PC-3 (cell line): ENCODE results near the gene NUFIP1. TPM values are rescaled to one million over a fixed set of nuclear protein-coding genes. Genes with fewer than 3 reads are reported as not detected.

Experiments used
- ATAC-seq: fragments of 200-7000 bp; cut with Tn5 transposase; 2 replicates; pipeline ENCODE4 v1.9.1; 2020; ENCODE audit warnings: mild to moderate bottlenecking, moderate library complexity
- BruUV-seq: library from RNA; stranded (reverse); fragments of 400-500 nt; replicated peaks from 2 replicates; lab custom pipeline; 2021; lab: Mats Ljungman, UMichigan
- CTCF ChIA-PET: fragments of 300-600 bp; sonication (Branson Sonifier 250); formaldehyde crosslinking; loops from one replicate; lab custom pipeline; 2022; ENCODE audit warnings: antibody characterized with exemption; lab: Charles Lee
- POLR2A ChIA-PET: fragments of 300-600 bp; sonication (Branson Sonifier 250); formaldehyde crosslinking; loops from one replicate; lab custom pipeline; 2022; ENCODE audit warnings: antibody characterized with exemption; ENCODE audit not compliant: unreplicated experiment; lab: Charles Lee
- DNase-seq: peaks from one replicate; pipeline ENCODE4 v3.0.0-alpha.2; 2015
- H2AFZ ChIP-seq: fragments of 300-600 bp; sonication (generic); 2 replicates; pipeline ENCODE4 v1.6.0; 2016; ENCODE audit warnings: antibody characterized with exemption, low read length
- H3F3A ChIP-seq: fragments of 300-600 bp; sonication (generic); one replicate; pipeline ENCODE4 v1.6.0; 2017; ENCODE audit warnings: antibody characterized with exemption, low read length, control low read depth, mild to moderate bottlenecking; ENCODE audit not compliant: unreplicated experiment
- H3K27ac ChIP-seq: fragments of 300-600 bp; sonication (generic); 2 replicates; pipeline ENCODE4 v1.5.1; 2016; ENCODE audit warnings: mild to moderate bottlenecking, low read length
- H3K27me3 ChIP-seq: fragments of 300-600 bp; sonication (generic); 2 replicates; pipeline ENCODE4 v1.6.1; 2016; ENCODE audit warnings: low read length, mixed read lengths
- H3K36me3 ChIP-seq: fragments of 300-600 bp; sonication (generic); 2 replicates; pipeline ENCODE4 v1.6.1; 2016; ENCODE audit warnings: low read depth, mixed run types, low read length, mixed read lengths
- H3K4me1 ChIP-seq: fragments of 300-600 bp; sonication (generic); 2 replicates; pipeline ENCODE4 v1.5.1; 2016; ENCODE audit warnings: low read length; ENCODE audit not compliant: insufficient read depth
- H3K4me2 ChIP-seq: fragments of 300-600 bp; sonication (generic); 2 replicates; pipeline ENCODE4 v1.6.0; 2016; ENCODE audit warnings: low read length
- H3K4me3 ChIP-seq: fragments of 300-600 bp; sonication (generic); 2 replicates; pipeline ENCODE4 v1.5.1; 2016; ENCODE audit warnings: mild to moderate bottlenecking, low read length, mixed read lengths
- H3K79me2 ChIP-seq: fragments of 300-600 bp; sonication (generic); 2 replicates; pipeline ENCODE4 v1.6.1; 2017; ENCODE audit warnings: low read length, mixed read lengths
- H3K9ac ChIP-seq: fragments of 300-600 bp; sonication (generic); 2 replicates; pipeline ENCODE4 v1.6.0; 2016; ENCODE audit warnings: mild to moderate bottlenecking, low read length
- H3K9me2 ChIP-seq: fragments of 300-600 bp; sonication (generic); replicated peaks from 2 replicates; pipeline ENCODE4 v1.6.1; 2016; ENCODE audit warnings: mixed run types, low read length, mixed read lengths
- H3K9me3 ChIP-seq: fragments of 300-600 bp; sonication (generic); 2 replicates; pipeline ENCODE4 v1.6.1; 2016; ENCODE audit warnings: low read length, mixed read lengths
- H4K20me1 ChIP-seq: fragments of 300-600 bp; sonication (generic); 2 replicates; pipeline ENCODE4 v1.6.1; 2016; ENCODE audit warnings: low read length, mixed read lengths
- CTCF ChIP-seq: fragments of 300-600 bp; sonication (generic); conservative IDR thresholded peaks from 2 replicates; pipeline ENCODE4 v1.5.1; 2017; ENCODE audit warnings: antibody characterized with exemption, low read depth, mild to moderate bottlenecking, low read length
- EZH2 ChIP-seq: fragments of 300-600 bp; sonication (generic); IDR thresholded peaks from one replicate; pipeline ENCODE4 v1.6.1; 2017; ENCODE audit warnings: antibody characterized with exemption, mild to moderate bottlenecking, low read length; ENCODE audit not compliant: unreplicated experiment
- EZH2phosphoT487 ChIP-seq: fragments of 300-600 bp; sonication (generic); IDR thresholded peaks from 2 replicates; pipeline ENCODE4 v1.6.1; 2018; ENCODE audit warnings: mild to moderate bottlenecking, antibody characterized with exemption, low read length, borderline replicate concordance
- intact Hi-C: fragments of 100-400 bp; cut with micrococcal nuclease; formaldehyde crosslinking; loops from 2 replicates; pipeline ENCODE4 v1.9.0; 2023
- total RNA-seq: library from RNA; depleted of rRNA; stranded (reverse); fragments of >200 nt; gene quantifications from 2 replicates; pipeline ENCODE4 v1.2.3, GENCODE V29; 2014

The NUFIP1 gene
- total RNA-seq, 1 experiment from 2014 or later, result 4.0 TPM

GRCh38 chr13:44906713-44907112 lies 82.6 kb downstream of the NUFIP1 start:
- Histone ChIP-seq H3K79me2 (no peaks in the 10 kb centered on the region), H3K27me3 (no peaks in the 10 kb centered on the region), H3K9ac (no peak overlapping the region), H2AFZ (no peak overlapping the region; the same call in 1 of the 2 replicates), H3F3A (no peaks in the 10 kb centered on the region), H3K36me3 (no peaks in the 10 kb centered on the region), H3K9me3 (no peaks in the 10 kb centered on the region), H3K27ac (no peak overlapping the region), H3K4me3 (no peak overlapping the region), H4K20me1 (no peaks in the 10 kb centered on the region), H3K4me2 (no peak overlapping the region), H3K4me1 (peaks cover 17% of the 10 kb centered on the region; the same call in 1 of the 2 replicates), H3K9me2 (no peaks in the 10 kb centered on the region)
- ChIA-PET CTCF (interaction anchor here (0.6 kb wide), 1 partner anchor 220 kb away, joined by 3 read pairs; no protein-coding TSS in a partner anchor), POLR2A (no interaction called here)
- BruUV-seq, result no TSS peak
- ATAC-seq (no peak), DNase-seq (no peak)
- intact Hi-C loops, result no loop called here
- TF ChIP-seq EZH2, result no peak

- intact Hi-C loops, result no loop called here
- H3K27ac ChIP-seq, result no peak overlapping the region
These were observed 83.0 kb downstream of the NUFIP1 start for GRCh38 chr13:44906230-44906629.

DNA sequence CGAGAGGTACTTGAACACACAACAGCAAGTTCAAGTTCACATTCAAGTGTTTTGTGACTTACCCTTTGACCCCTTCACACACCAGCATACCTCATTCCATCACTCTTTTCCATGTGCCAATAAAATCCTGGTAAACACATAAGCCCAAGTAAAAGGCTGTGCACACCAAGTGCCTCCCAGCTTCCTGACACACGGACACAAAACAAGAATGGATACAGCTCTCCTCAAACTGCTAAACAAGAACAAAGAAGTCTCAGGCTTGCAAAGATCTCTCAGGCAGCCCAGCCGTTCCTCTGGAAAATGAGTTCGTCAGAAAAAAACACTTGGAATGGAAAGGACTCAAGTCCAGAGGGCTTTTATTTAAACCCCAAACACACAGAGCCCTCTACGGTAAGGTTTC lies 83.7 kb downstream of the NUFIP1 start:
- no peak overlapping the region for H2AFZ ChIP-seq
- no peaks in the 10 kb centered on the region for H3K9me2 ChIP-seq
- H4K20me1 ChIP-seq, result no peaks in the 10 kb centered on the region
- H3K27ac ChIP-seq, result peak overlapping the region; percentile 35; the same call in 1 of the 2 replicates
- H3K36me3 ChIP-seq, result no peaks in the 10 kb centered on the region
- no TSS peak for BruUV-seq
- no peaks in the 10 kb centered on the region for H3K9me3 ChIP-seq
- H3K27me3 ChIP-seq, result no peaks in the 10 kb centered on the region
- no peaks in the 10 kb centered on the region for H3F3A ChIP-seq
- no peaks in the 10 kb centered on the region for H3K79me2 ChIP-seq
- TF ChIP-seq EZH2phosphoT487 (no peak), CTCF (no peak), EZH2 (no peak)
- no peak for DNase-seq
- H3K4me2 ChIP-seq, result no peak overlapping the region
- H3K4me3 ChIP-seq, result no peak overlapping the region
- ChIA-PET POLR2A (no interaction called here), CTCF (interaction anchor here (0.5 to 1.0 kb wide), 3 partner anchors 12 to 422 kb away, joined by 3 to 7 read pairs (median 4); no protein-coding TSS in a partner anchor)
- peak; percentile 7; the same call in 1 of the 2 replicates for ATAC-seq
- intact Hi-C loops, result no loop called here
- H3K4me1 ChIP-seq, result peaks cover 17% of the 10 kb centered on the region; the same call in 1 of the 2 replicates
- no peak overlapping the region for H3K9ac ChIP-seq

More at GRCh38 chr13:44906230-44906629, 83.0 kb downstream of the NUFIP1 start:
- no peaks in the 10 kb centered on the region for H3K79me2 ChIP-seq
- no peaks in the 10 kb centered on the region for H4K20me1 ChIP-seq
- H3F3A ChIP-seq, result no peaks in the 10 kb centered on the region
- no peaks in the 10 kb centered on the region for H3K9me3 ChIP-seq
- TF ChIP-seq EZH2phosphoT487, result no peak
- no peak for TF ChIP-seq EZH2
- no peak for TF ChIP-seq CTCF
- ChIA-PET CTCF (no interaction called here), POLR2A (no interaction called here)
- DNase-seq, result no peak
- no peak overlapping the region for H2AFZ ChIP-seq
- no peaks in the 10 kb centered on the region for H3K36me3 ChIP-seq
- no TSS peak for BruUV-seq
- peaks cover 17% of the 10 kb centered on the region; the same call in 1 of the 2 replicates for H3K4me1 ChIP-seq
- no peak overlapping the region for H3K4me3 ChIP-seq
- H3K9me2 ChIP-seq, result no peaks in the 10 kb centered on the region
- no peak overlapping the region for H3K9ac ChIP-seq
- no peaks in the 10 kb centered on the region for H3K27me3 ChIP-seq
- H3K4me2 ChIP-seq, result no peak overlapping the region
- no peak for ATAC-seq
